ENCODE results near the gene FOXB2.

GRCh38 chr9:76985581-76985980 is 33.9 kb upstream of the FOXB2 start:
- TF ChIP-seq CTCF (IDR thresholded peaks at IDR 0.05; ENCODE audit: control extremely low read depth in 1 of 3, insufficient read depth in 1 of 3, low read depth in 1 of 3, low read length in 3 of 3), result no peak
- no peak for TF ChIP-seq HDAC6 (IDR thresholded peaks at IDR 0.05; ENCODE audit: low read depth, low read length)
- TF ChIP-seq RNF2 (IDR thresholded peaks at IDR 0.05; ENCODE audit: borderline replicate concordance, low read depth, low read length, missing control alignments, poor library complexity, severe bottlenecking), result no peak

Data from H1 (cell line).